CD14-positive monocyte (primary cell): ENCODE results near the gene P2RX2. TPM values are rescaled to one million over a fixed set of nuclear protein-coding genes. Genes with fewer than 3 reads are reported as not detected.

Source experiments
- DNase-seq, 3 donors: peaks; one replicate each; pipeline ENCODE4 v3.0.0-alpha.2; 2011 to 2022
- H2AFZ ChIP-seq: 2 replicates; pipeline ENCODE4 v1.6.0; 2012; ENCODE audit warnings: mild to moderate bottlenecking, low read depth, low read length, inconsistent platforms; ENCODE audit not compliant: insufficient read depth, poor library complexity, severe bottlenecking
- H3K27ac ChIP-seq, 2 donors: 1 replicate in 1 of 2; 2 replicates in 1 of 2; pipeline ENCODE4 v1.5.1; 2012 to 2013; ENCODE audit warnings: low read length in 2 of 2, control low read depth in 1 of 2, inconsistent platforms in 1 of 2, low read depth in 1 of 2, mild to moderate bottlenecking in 1 of 2
- H3K27me3 ChIP-seq, 2 donors: one replicate each; pipeline versions ENCODE4 v1.6.0 to v1.6.1; 2011 to 2013; ENCODE audit warnings: low read length in 2 of 2; ENCODE audit not compliant: control insufficient read depth in 2 of 2, insufficient read depth in 2 of 2
- H3K36me3 ChIP-seq, 2 donors: replicated peaks in 1 of 2; 1 replicate in 1 of 2; 2 replicates in 1 of 2; pipeline versions ENCODE4 v1.5.1 to v1.6.1; 2012 to 2013; ENCODE audit warnings: low read length in 2 of 2, control low read depth in 1 of 2, inconsistent platforms in 1 of 2, mild to moderate bottlenecking in 1 of 2; ENCODE audit not compliant: insufficient read depth in 2 of 2, control insufficient read depth in 1 of 2
- H3K4me1 ChIP-seq, 2 donors: 1 replicate in 1 of 2; 2 replicates in 1 of 2; pipeline versions ENCODE4 v1.5.1 to v1.6.1; 2012 to 2013; ENCODE audit warnings: low read length in 2 of 2, control low read depth in 1 of 2, inconsistent platforms in 1 of 2, mild to moderate bottlenecking in 1 of 2, moderate library complexity in 1 of 2; ENCODE audit not compliant: insufficient read depth in 2 of 2, control insufficient read depth in 1 of 2
- H3K4me2 ChIP-seq: replicated peaks from 2 replicates; pipeline ENCODE3; 2012; ENCODE audit warnings: low read length, moderate library complexity, mild to moderate bottlenecking; ENCODE audit not compliant: poor library complexity, severe bottlenecking; ENCODE audit errors: extremely low read depth
- H3K4me3 ChIP-seq, 3 experiments: fragments of 200-600 bp in 1 of 3; sonication (generic) in 1 of 3; replicated peaks in 1 of 3; 1 replicate in 2 of 3; 2 replicates in 1 of 3; pipeline ENCODE4 v1.5.1; 2011 to 2013; ENCODE audit warnings: low read length in 3 of 3, mild to moderate bottlenecking in 3 of 3, control low read depth in 2 of 3, low read depth in 2 of 3, inconsistent platforms in 1 of 3, moderate library complexity in 1 of 3
- H3K79me2 ChIP-seq: 2 replicates; pipeline ENCODE4 v1.6.0; 2012; ENCODE audit warnings: mild to moderate bottlenecking, control low read depth, inconsistent platforms, low read length, moderate library complexity; ENCODE audit not compliant: insufficient read depth
- H3K9ac ChIP-seq: 2 replicates; pipeline ENCODE4 v1.6.0; 2017; ENCODE audit warnings: low read length, mild to moderate bottlenecking; ENCODE audit not compliant: insufficient read depth, poor library complexity, severe bottlenecking
- H3K9me3 ChIP-seq, 2 donors: replicated peaks in 1 of 2; 1 replicate in 1 of 2; 2 replicates in 1 of 2; pipeline versions ENCODE4 v1.5.1 to v1.6.1; 2012 to 2013; ENCODE audit warnings: low read length in 2 of 2, control low read depth in 1 of 2; ENCODE audit not compliant: control insufficient read depth in 1 of 2, insufficient read depth in 1 of 2
- H4K20me1 ChIP-seq: 2 replicates; pipeline ENCODE4 v1.6.0; 2012; ENCODE audit warnings: mild to moderate bottlenecking, low read length, control low read depth, moderate library complexity; ENCODE audit not compliant: insufficient read depth
- H3K27ac Mint-ChIP-seq, 7 donors: one replicate each; pipeline ENCODE4 v1.8.0; 2020; ENCODE audit warnings: mild to moderate bottlenecking in 7 of 7, mixed read lengths in 7 of 7, moderate library complexity in 6 of 7, inconsistent platforms in 2 of 7
- H3K27me3 Mint-ChIP-seq, 3 donors: one replicate each; pipeline ENCODE4 v1.8.0; 2021 to 2022; ENCODE audit warnings: low read depth in 3 of 3, mild to moderate bottlenecking in 3 of 3, mixed read lengths in 3 of 3, moderate library complexity in 3 of 3, inconsistent platforms in 1 of 3
- H3K36me3 Mint-ChIP-seq, 2 donors: one replicate each; pipeline ENCODE4 v1.8.0; 2020; ENCODE audit warnings: mixed read lengths in 2 of 2, inconsistent platforms in 1 of 2, mild to moderate bottlenecking in 1 of 2
- H3K4me1 Mint-ChIP-seq: one replicate; pipeline ENCODE4 v1.8.0; 2020; ENCODE audit warnings: mild to moderate bottlenecking, mixed read lengths
- H3K4me3 Mint-ChIP-seq, 2 donors: one replicate each; pipeline ENCODE4 v1.8.0; 2020; ENCODE audit warnings: mild to moderate bottlenecking in 2 of 2, mixed read lengths in 2 of 2, moderate library complexity in 1 of 2
- H3K9me3 Mint-ChIP-seq, 7 donors: one replicate each; pipeline ENCODE4 v1.8.0; 2020 to 2022; ENCODE audit warnings: mixed read lengths in 7 of 7, mild to moderate bottlenecking in 6 of 7, moderate library complexity in 6 of 7, inconsistent platforms in 2 of 7
- CTCF ChIP-seq: fragments of 200-600 bp; IDR thresholded peaks from one replicate; pipeline ENCODE4 v1.8.0; 2022; ENCODE audit warnings: antibody characterized with exemption, mild to moderate bottlenecking
- WGBS: methylation state at CpG from one replicate; pipeline ENCODE4 v1.1.5; 2013; ENCODE audit warnings: missing lambda C conversion rate; ENCODE audit not compliant: insufficient coverage; 5-methylcytosine and 5-hydroxymethylcytosine counted together
- intact Hi-C, 2 donors: fragments of 100-400 bp; cut with micrococcal nuclease; formaldehyde crosslinking; loops; one replicate each; pipeline versions ENCODE4 v1.15.0 to v1.15.1; 2023
- polyA plus RNA-seq, 3 donors: library from polyadenylated mRNA; depleted of rRNA in 1 of 3; unstranded in 2 of 3; stranded (reverse) in 1 of 3; fragments of 300-500 nt in 2 of 3; fragments of >200 nt in 1 of 3; fragmentation: Illumina TruSeq in 2 of 3; gene quantifications; 1 replicate in 2 of 3; 2 replicates in 1 of 3; pipeline ENCODE4 v1.2.3, GENCODE V29; 2012 to 2021

P2RX2 gene
- polyA plus RNA-seq, 3 donors = not detected

GRCh38 chr12:132621657-132622435 lies 3.3 kb downstream of the P2RX2 start:
- WGBS = 76% methylated on average over 19 of the region's 21 CpGs
- no peak for TF ChIP-seq CTCF

GRCh38 chr12:132622437-132623071 lies 4.0 kb downstream of the P2RX2 start:
- no peak overlapping the region for H3K4me2 ChIP-seq
- WGBS = 81% methylated on average over 8 of the region's 11 CpGs
- H3K9me3 ChIP-seq = peaks cover 4 to 8% of the 10 kb centered on the region in 2 donors
- peaks cover 23 to 34% of the 10 kb centered on the region in 2 donors for H3K36me3 Mint-ChIP-seq
- H3K36me3 ChIP-seq = peaks cover 23 to 24% of the 10 kb centered on the region in 2 donors
- H3K4me1 Mint-ChIP-seq = peaks cover 2% of the 10 kb centered on the region
- intact Hi-C loops = no loop called here
- no peak overlapping the region for H3K4me3 ChIP-seq
- peaks cover 6 to 12% (median 7%) of the 10 kb centered on the region in 7 donors for H3K9me3 Mint-ChIP-seq
- TF ChIP-seq CTCF = no peak
- DNase-seq = no peak
- H4K20me1 ChIP-seq = no peaks in the 10 kb centered on the region
- no peak overlapping the region for H3K9ac ChIP-seq
- H3K27me3 Mint-ChIP-seq = peaks cover 20 to 41% (median 27%) of the 10 kb centered on the region in 3 donors
- no peak overlapping the region for H3K27ac ChIP-seq
- H3K4me3 Mint-ChIP-seq = no peak overlapping the region
- peaks cover 9 to 29% of the 10 kb centered on the region in 2 donors for H3K27me3 ChIP-seq
- H3K4me1 ChIP-seq = no peaks in the 10 kb centered on the region
- H3K27ac Mint-ChIP-seq = peak overlapping the region in 1 of 7 donors; percentile 47
- H2AFZ ChIP-seq = no peak overlapping the region
- H3K79me2 ChIP-seq = no peaks in the 10 kb centered on the region

More at GRCh38 chr12:132621657-132622435, 3.3 kb downstream of the P2RX2 start:
- Histone ChIP-seq H3K79me2 (no peaks in the 10 kb centered on the region), H3K36me3 (peaks cover 23 to 24% of the 10 kb centered on the region in 2 donors), H2AFZ (no peak overlapping the region), H3K4me2 (no peak overlapping the region), H3K4me1 (no peaks in the 10 kb centered on the region), H3K4me3 (no peak overlapping the region), H4K20me1 (no peaks in the 10 kb centered on the region), H3K27ac (no peak overlapping the region), H3K9me3 (peaks cover 11 to 13% of the 10 kb centered on the region in 2 donors), H3K27me3 (peaks cover 15 to 36% of the 10 kb centered on the region in 2 donors), H3K9ac (no peak overlapping the region)
- Mint-ChIP-seq H3K27me3 (peaks cover 27 to 48% (median 34%) of the 10 kb centered on the region in 3 donors), H3K9me3 (peaks cover 10 to 19% (median 14%) of the 10 kb centered on the region in 7 donors), H3K4me1 (peaks cover 2% of the 10 kb centered on the region), H3K4me3 (no peak overlapping the region), H3K27ac (no peak overlapping the region), H3K36me3 (peaks cover 25 to 38% of the 10 kb centered on the region in 2 donors)
- intact Hi-C loops = no loop called here
- no peak for DNase-seq
